Astrocyte (in vitro differentiated cells and primary cell): Measurements from ENCODE around the gene ATP8B4. TPM values are rescaled to one million over a fixed set of nuclear protein-coding genes. Genes with fewer than 3 reads are reported as not detected.

ENCODE experiments used
- DNase-seq: peaks from one replicate; pipeline ENCODE4 v3.0.0-alpha.2; 2010; ENCODE audit warnings: low read depth
- FAIRE-seq: peaks from 2 replicates; lab custom pipeline; 2011; peaks lifted over from hg19 to GRCh38; lab: Jason Lieb, UNC
- H2AFZ ChIP-seq: 2 replicates; pipeline ENCODE4 v1.6.0; 2012; ENCODE audit warnings: low read depth, low read length, inconsistent platforms
- H3K27ac ChIP-seq: 2 replicates; pipeline ENCODE4 v1.5.1; 2011; ENCODE audit warnings: low read depth, low read length, inconsistent platforms
- H3K27me3 ChIP-seq: 2 replicates; pipeline ENCODE4 v1.6.0; 2011; ENCODE audit warnings: low read length, inconsistent platforms; ENCODE audit not compliant: insufficient read depth
- H3K36me3 ChIP-seq: 2 replicates; pipeline ENCODE4 v1.5.1; 2011; ENCODE audit warnings: low read length, inconsistent platforms; ENCODE audit not compliant: insufficient read depth
- H3K4me1 ChIP-seq: 2 replicates; pipeline ENCODE4 v1.5.1; 2011; ENCODE audit warnings: low read length, inconsistent platforms; ENCODE audit not compliant: insufficient read depth
- H3K4me2 ChIP-seq: 2 replicates; pipeline ENCODE4 v1.6.0; 2012; ENCODE audit warnings: low read length, inconsistent platforms
- H3K4me3 ChIP-seq: 2 replicates; pipeline ENCODE4 v1.5.1; 2011; ENCODE audit warnings: low read depth, mild to moderate bottlenecking, low read length, inconsistent platforms; ENCODE audit not compliant: insufficient read depth
- H3K79me2 ChIP-seq: 2 replicates; pipeline ENCODE4 v1.6.0; 2012; ENCODE audit warnings: mild to moderate bottlenecking, low read length, inconsistent platforms; ENCODE audit not compliant: insufficient read depth
- H3K9ac ChIP-seq: 2 replicates; pipeline ENCODE4 v1.6.0; 2012; ENCODE audit warnings: mild to moderate bottlenecking, low read length, inconsistent platforms
- H3K9me3 ChIP-seq: 2 replicates; pipeline ENCODE4 v1.5.1; 2012; ENCODE audit warnings: low read depth, mild to moderate bottlenecking, low read length, inconsistent platforms; ENCODE audit not compliant: insufficient read depth
- H4K20me1 ChIP-seq: 2 replicates; pipeline ENCODE4 v1.6.0; 2012; ENCODE audit warnings: low read length, inconsistent platforms; ENCODE audit not compliant: insufficient read depth
- H3K27ac Mint-ChIP-seq: one replicate; pipeline ENCODE4 v1.8.0; 2021; ENCODE audit warnings: mild to moderate bottlenecking, mixed read lengths; ENCODE audit not compliant: unreplicated experiment
- H3K27me3 Mint-ChIP-seq: one replicate; pipeline ENCODE4 v1.8.0; 2021; ENCODE audit warnings: low read depth, mixed read lengths; ENCODE audit not compliant: unreplicated experiment
- H3K36me3 Mint-ChIP-seq: one replicate; pipeline ENCODE4 v1.8.0; 2021; ENCODE audit warnings: low read depth, mixed read lengths; ENCODE audit not compliant: unreplicated experiment
- H3K4me1 Mint-ChIP-seq: one replicate; pipeline ENCODE4 v1.8.0; 2021; ENCODE audit warnings: low read depth, mixed read lengths; ENCODE audit not compliant: unreplicated experiment
- H3K4me3 Mint-ChIP-seq: one replicate; pipeline ENCODE4 v1.8.0; 2021; ENCODE audit warnings: mild to moderate bottlenecking, moderate library complexity, mixed read lengths; ENCODE audit not compliant: unreplicated experiment
- H3K9me3 Mint-ChIP-seq: one replicate; pipeline ENCODE4 v1.8.0; 2021; ENCODE audit warnings: mild to moderate bottlenecking, mixed read lengths; ENCODE audit not compliant: unreplicated experiment
- CTCF ChIP-seq: IDR thresholded peaks from 2 replicates; pipeline ENCODE4 v1.5.1; 2011; ENCODE audit warnings: low read depth, mild to moderate bottlenecking, inconsistent platforms, low read length, moderate library complexity; ENCODE audit not compliant: insufficient read depth
- EZH2 ChIP-seq: IDR thresholded peaks from 2 replicates; pipeline ENCODE4 v1.6.1; 2012; ENCODE audit warnings: mild to moderate bottlenecking, low read length, inconsistent platforms; ENCODE audit not compliant: insufficient read depth
- total RNA-seq: library from RNA; stranded (reverse); gene quantifications from 2 replicates; pipeline ENCODE4 v1.2.1, GENCODE V29; 2021

The ATP8B4 gene
- total RNA-seq, 1 donor from 2014 or later: 0.23 TPM

- H3K36me3 Mint-ChIP-seq: no peaks in the 10 kb centered on the region
- Histone ChIP-seq H3K9me3 (peaks cover 3% of the 10 kb centered on the region), H2AFZ (no peak overlapping the region), H3K27ac (no peak overlapping the region), H3K4me2 (no peak overlapping the region), H4K20me1 (no peaks in the 10 kb centered on the region), H3K4me1 (no peaks in the 10 kb centered on the region), H3K27me3 (no peaks in the 10 kb centered on the region), H3K4me3 (no peak overlapping the region), H3K36me3 (no peaks in the 10 kb centered on the region), H3K79me2 (no peaks in the 10 kb centered on the region), H3K9ac (no peak overlapping the region)
- H3K27ac Mint-ChIP-seq: no peak overlapping the region
- peaks cover 9% of the 10 kb centered on the region for H3K9me3 Mint-ChIP-seq
- no peak overlapping the region for H3K4me3 Mint-ChIP-seq
- FAIRE-seq: no peak
- H3K27me3 Mint-ChIP-seq: no peaks in the 10 kb centered on the region
- TF ChIP-seq CTCF (no peak), EZH2 (no peak)
- no peak for DNase-seq
- no peaks in the 10 kb centered on the region for H3K4me1 Mint-ChIP-seq
Measured at GRCh38 chr15:49953421-49953820, 165.6 kb downstream of the ATP8B4 start.

GRCh38 chr15:49946681-49947080 lies 172.4 kb downstream of the ATP8B4 start:
- no peaks in the 10 kb centered on the region for H3K79me2 ChIP-seq
- no peak overlapping the region for H3K4me3 Mint-ChIP-seq
- no peaks in the 10 kb centered on the region for H3K9me3 ChIP-seq
- H3K27ac ChIP-seq: no peak overlapping the region
- no peaks in the 10 kb centered on the region for H3K36me3 ChIP-seq
- no peaks in the 10 kb centered on the region for H3K36me3 Mint-ChIP-seq
- H2AFZ ChIP-seq: no peak overlapping the region
- H4K20me1 ChIP-seq: no peaks in the 10 kb centered on the region
- H3K27me3 ChIP-seq: no peaks in the 10 kb centered on the region
- no peaks in the 10 kb centered on the region for H3K4me1 Mint-ChIP-seq
- no peaks in the 10 kb centered on the region for H3K4me1 ChIP-seq
- H3K27me3 Mint-ChIP-seq: no peaks in the 10 kb centered on the region
- TF ChIP-seq CTCF (no peak), EZH2 (no peak)
- H3K4me2 ChIP-seq: no peak overlapping the region
- H3K9me3 Mint-ChIP-seq: peaks cover 11% of the 10 kb centered on the region
- no peak overlapping the region for H3K9ac ChIP-seq
- DNase-seq (no peak), FAIRE-seq (no peak)
- no peak overlapping the region for H3K27ac Mint-ChIP-seq
- H3K4me3 ChIP-seq: no peak overlapping the region

GRCh38 chr15:49934487-49934886 lies 184.5 kb downstream of the ATP8B4 start:
- Histone ChIP-seq H3K27ac (no peak overlapping the region), H3K9me3 (no peaks in the 10 kb centered on the region), H2AFZ (no peak overlapping the region), H3K4me1 (no peaks in the 10 kb centered on the region), H3K79me2 (no peaks in the 10 kb centered on the region), H3K4me2 (no peak overlapping the region), H3K27me3 (no peaks in the 10 kb centered on the region), H3K36me3 (no peaks in the 10 kb centered on the region), H3K4me3 (no peak overlapping the region), H4K20me1 (no peaks in the 10 kb centered on the region), H3K9ac (no peak overlapping the region)
- Mint-ChIP-seq H3K9me3 (no peaks in the 10 kb centered on the region), H3K27ac (no peak overlapping the region), H3K27me3 (no peaks in the 10 kb centered on the region), H3K4me3 (no peak overlapping the region), H3K36me3 (no peaks in the 10 kb centered on the region), H3K4me1 (no peaks in the 10 kb centered on the region)
- no peak for FAIRE-seq
- DNase-seq: no peak
- no peak for TF ChIP-seq EZH2
- TF ChIP-seq CTCF: no peak
